GM19035 (cell line): Measurements from ENCODE around the gene ERBB4.
"Not testable (repeated sequence)": the region's sequence is repeated elsewhere in the genome, so short reads cannot be mapped to it uniquely, and the experiment has no call there.

Experiments used
- ATAC-seq: cut with Tn5 transposase; IDR thresholded peaks from one replicate; pipeline ENCODE4 v1.9.1; 2021; ENCODE audit not compliant: unreplicated experiment

ERBB4 gene

GRCh38 chr2:211748339-211748738, 790.3 kb downstream of the ERBB4 start:
- no peak for ATAC-seq

GRCh38 chr2:211745295-211746097, 793.1 kb downstream of the ERBB4 start:
- ATAC-seq, result peak; percentile 92

GRCh38 chr2:211744379-211744778, 794.2 kb downstream of the ERBB4 start:
- no peak for ATAC-seq

GRCh38 chr2:211741966-211742365, 796.6 kb downstream of the ERBB4 start:
- no peak for ATAC-seq

- no peak for ATAC-seq
Measured at GRCh38 chr2:211737282-211737681, 801.3 kb downstream of the ERBB4 start.

GRCh38 chr2:211730215-211730614, 808.4 kb downstream of the ERBB4 start:
- ATAC-seq, result no peak

GRCh38 chr2:211729433-211729832, 809.2 kb downstream of the ERBB4 start:
- no peak for ATAC-seq

GRCh38 chr2:211724933-211725332, 813.7 kb downstream of the ERBB4 start:
- no peak for ATAC-seq

- ATAC-seq, result no peak
Measured at GRCh38 chr2:211723398-211723797, 815.2 kb downstream of the ERBB4 start.

GRCh38 chr2:211722928-211723327, 815.7 kb downstream of the ERBB4 start:
- ATAC-seq, result no peak

- not testable (repeated sequence) for ATAC-seq
Measured at GRCh38 chr2:211721874-211722273, 816.7 kb downstream of the ERBB4 start.

GRCh38 chr2:211709389-211709788, 829.2 kb downstream of the ERBB4 start:
- ATAC-seq, result no peak

- ATAC-seq, result no peak
Measured at GRCh38 chr2:211692689-211693088, 845.9 kb downstream of the ERBB4 start.

GRCh38 chr2:211690736-211691135, 847.9 kb downstream of the ERBB4 start:
- no peak for ATAC-seq

- ATAC-seq, result no peak
Measured at GRCh38 chr2:211688196-211688595, 850.4 kb downstream of the ERBB4 start.

GRCh38 chr2:211674715-211675114, 863.9 kb downstream of the ERBB4 start:
- ATAC-seq, result no peak

- ATAC-seq, result no peak
Measured at GRCh38 chr2:211673133-211673905, 865.3 kb downstream of the ERBB4 start.

GRCh38 chr2:211671977-211672376, 866.6 kb downstream of the ERBB4 start:
- no peak for ATAC-seq

- no peak for ATAC-seq
Measured at GRCh38 chr2:211665299-211665698, 873.3 kb downstream of the ERBB4 start.

GRCh38 chr2:211664321-211664720, 874.3 kb downstream of the ERBB4 start:
- ATAC-seq, result no peak

- no peak for ATAC-seq
Measured at GRCh38 chr2:211654211-211654780, 884.3 kb downstream of the ERBB4 start.

- ATAC-seq, result no peak
Measured at GRCh38 chr2:211652327-211652726, 886.3 kb downstream of the ERBB4 start.
